Liver (tissue), 9 donors: ENCODE data around the gene RANGAP1. TPM values are rescaled to one million over a fixed set of nuclear protein-coding genes. Genes with fewer than 3 reads are reported as not detected.

Experiments
- DNase-seq: peaks from one replicate; pipeline ENCODE4 v3.0.0-alpha.2; 2017; ENCODE audit warnings: low spot score
- H3K27ac ChIP-seq, 2 donors: one replicate each; pipeline ENCODE4 v1.7.0; 2013; ENCODE audit warnings: inconsistent platforms in 2 of 2, low read length in 2 of 2, control low read depth in 1 of 2, low read depth in 1 of 2, mild to moderate bottlenecking in 1 of 2
- H3K27me3 ChIP-seq, 4 donors: one replicate each; pipeline versions ENCODE4 v1.6.1 to v1.7.0; 2013; ENCODE audit warnings: low read length in 3 of 4, inconsistent platforms in 1 of 4, mild to moderate bottlenecking in 1 of 4, moderate library complexity in 1 of 4; ENCODE audit not compliant: control insufficient read depth in 4 of 4, insufficient read depth in 4 of 4
- H3K36me3 ChIP-seq, 4 donors: one replicate each; pipeline versions ENCODE4 v1.6.1 to v1.7.0; 2013; ENCODE audit warnings: low read length in 3 of 4, mild to moderate bottlenecking in 3 of 4, low read depth in 1 of 4, moderate library complexity in 1 of 4; ENCODE audit not compliant: control insufficient read depth in 4 of 4, insufficient read depth in 3 of 4
- H3K4me1 ChIP-seq, 4 donors: one replicate each; pipeline versions ENCODE4 v1.6.1 to v1.7.0; 2013; ENCODE audit warnings: low read length in 3 of 4, mild to moderate bottlenecking in 3 of 4, moderate library complexity in 1 of 4; ENCODE audit not compliant: control insufficient read depth in 4 of 4, insufficient read depth in 4 of 4
- H3K4me3 ChIP-seq, 3 donors: one replicate each; pipeline versions ENCODE4 v1.6.1 to v1.7.0; 2013; ENCODE audit warnings: low read length in 3 of 3, control low read depth in 1 of 3, low read depth in 1 of 3, mild to moderate bottlenecking in 1 of 3
- H3K9ac ChIP-seq, 2 donors: one replicate each; pipeline ENCODE4 v1.7.0; 2013; ENCODE audit warnings: low read length in 2 of 2, mild to moderate bottlenecking in 2 of 2, moderate library complexity in 2 of 2, control low read depth in 1 of 2, low read depth in 1 of 2
- H3K9me3 ChIP-seq, 4 donors: one replicate each; pipeline versions ENCODE4 v1.6.1 to v1.7.0; 2013; ENCODE audit warnings: low read length in 3 of 4; ENCODE audit not compliant: control insufficient read depth in 4 of 4
- CTCF ChIP-seq: fragments of 150-350 bp; IDR thresholded peaks from 2 replicates; pipeline ENCODE4 v1.5.1; 2017; ENCODE audit warnings: improper control_type of control experiment, low read depth, low read length; ENCODE audit not compliant: missing input control
- FOXA1 ChIP-seq: IDR thresholded peaks from 2 replicates; pipeline ENCODE4 v1.6.1; 2016; ENCODE audit warnings: antibody characterized with exemption
- FOXA2 ChIP-seq: IDR thresholded peaks from 2 replicates; pipeline ENCODE4 v1.6.1; 2016; ENCODE audit warnings: antibody characterized with exemption
- GABPA ChIP-seq, 2 donors: IDR thresholded peaks in 1 of 2; conservative IDR thresholded peaks in 1 of 2; 2 replicates each; pipeline ENCODE4 v1.6.1; 2016; ENCODE audit warnings: antibody characterized with exemption in 2 of 2, mild to moderate bottlenecking in 1 of 2, moderate library complexity in 1 of 2
- HNF4A ChIP-seq, 2 donors: conservative IDR thresholded peaks; 2 replicates each; pipeline ENCODE4 v1.6.1; 2016; ENCODE audit warnings: antibody characterized with exemption in 2 of 2, mild to moderate bottlenecking in 2 of 2
- HNF4G ChIP-seq: IDR thresholded peaks from 2 replicates; pipeline ENCODE4 v1.6.1; 2016; ENCODE audit warnings: antibody characterized with exemption
- JUND ChIP-seq, 2 donors: IDR thresholded peaks; 2 replicates each; pipeline ENCODE4 v1.6.1; 2016; ENCODE audit warnings: antibody characterized with exemption in 2 of 2
- MAX ChIP-seq: IDR thresholded peaks from 2 replicates; pipeline ENCODE4 v1.6.1; 2016; ENCODE audit warnings: antibody characterized with exemption
- NR2F2 ChIP-seq: IDR thresholded peaks from 2 replicates; pipeline ENCODE4 v1.6.1; 2016; ENCODE audit warnings: antibody characterized with exemption
- RAD21 ChIP-seq, 2 donors: IDR thresholded peaks; 2 replicates each; pipeline ENCODE4 v1.6.1; 2016; ENCODE audit warnings: antibody characterized with exemption in 2 of 2, mild to moderate bottlenecking in 2 of 2
- REST ChIP-seq: IDR thresholded peaks from 2 replicates; pipeline ENCODE4 v1.6.1; 2016; ENCODE audit warnings: antibody characterized with exemption, mild to moderate bottlenecking
- RXRA ChIP-seq, 2 donors: IDR thresholded peaks; 2 replicates each; pipeline ENCODE4 v1.6.1; 2017 to 2018; ENCODE audit warnings: antibody characterized with exemption in 2 of 2, mild to moderate bottlenecking in 1 of 2
- SP1 ChIP-seq: IDR thresholded peaks from 2 replicates; pipeline ENCODE4 v1.6.1; 2018; ENCODE audit warnings: antibody characterized with exemption, mild to moderate bottlenecking
- TAF1 ChIP-seq: conservative IDR thresholded peaks from 2 replicates; pipeline ENCODE4 v1.6.1; 2016; ENCODE audit warnings: antibody characterized with exemption, mild to moderate bottlenecking
- YY1 ChIP-seq: IDR thresholded peaks from 2 replicates; pipeline ENCODE4 v1.6.1; 2016; ENCODE audit warnings: antibody characterized with exemption, mild to moderate bottlenecking
- WGBS: extraction: QIAGEN DNeasy Blood & Tissue Kit; methylation state at CpG from one replicate; pipeline ENCODE4 v1.1.7; 2013; 5-methylcytosine and 5-hydroxymethylcytosine counted together
- polyA plus RNA-seq, 2 donors: library from polyadenylated mRNA; stranded (reverse) in 1 of 2; unstranded in 1 of 2; fragments of 200-250 nt in 1 of 2; fragments of >200 nt in 1 of 2; fragmentation: Nextera tagmentation in 1 of 2; extraction: Ambion mirVana in 1 of 2; gene quantifications; one replicate each; pipeline versions ENCODE4 v1.2.1 to v1.2.3, GENCODE V29; 2013 to 2015
- total RNA-seq, 2 donors: library from RNA; depleted of rRNA; stranded (reverse); fragments of >200 nt; gene quantifications; one replicate each; pipeline ENCODE4 v1.2.3, GENCODE V29; 2014
- donor health status: healthy.
- donor health status: healthy.
- donor health status: healthy.
- donor health status: healthy.
- donor health status: healthy.

The RANGAP1 gene
- total and polyA plus RNA-seq, 4 donors, result 12.0 to 40.3 (median 33.3) TPM

- Histone ChIP-seq H3K9me3 (no peaks in the 10 kb centered on the region), H3K27me3 (no peaks in the 10 kb centered on the region), H3K4me3 (no peak overlapping the region), H3K27ac (no peak overlapping the region), H3K4me1 (peaks cover 3 to 37% (median 24%) of the 10 kb centered on the region in 4 donors), H3K9ac (no peak overlapping the region), H3K36me3 (peaks cover 5 to 16% (median 8%) of the 10 kb centered on the region in 4 donors)
- TF ChIP-seq TAF1 (no peak), RXRA (IDR thresholded peaks at IDR 0.05) (peak; percentile 44 to 55), RAD21 (IDR thresholded peaks at IDR 0.05) (peak in 1 of 2 donors; percentile 18), HNF4A (conservative IDR thresholded peaks at IDR 0.05) (peak; percentile 21 to 23)
- 73% methylated on average over 7 of the region's 7 CpGs for WGBS
- no peak for DNase-seq
Observed at GRCh38 chr22:41231369-41231768, 54.6 kb downstream of the RANGAP1 start.

- H3K4me3 ChIP-seq, result no peak overlapping the region
- H3K9me3 ChIP-seq, result no peaks in the 10 kb centered on the region
- TF ChIP-seq NR2F2, result no peak
- no peak for TF ChIP-seq FOXA1
- no peak for TF ChIP-seq YY1
- no peak for TF ChIP-seq HNF4G
- no peak for TF ChIP-seq RAD21 (IDR thresholded peaks at IDR 0.05)
- TF ChIP-seq FOXA2, result no peak
- no peak overlapping the region for H3K9ac ChIP-seq
- DNase-seq, result no peak
- H3K4me1 ChIP-seq, result peaks cover 3 to 30% (median 21%) of the 10 kb centered on the region in 4 donors
- no peak overlapping the region for H3K27ac ChIP-seq
- no peaks in the 10 kb centered on the region for H3K27me3 ChIP-seq
- 94% methylated on average over 9 of the region's 9 CpGs for WGBS
- peaks cover 5 to 24% (median 13%) of the 10 kb centered on the region in 4 donors for H3K36me3 ChIP-seq
Observed at GRCh38 chr22:41230401-41230785, 55.6 kb downstream of the RANGAP1 start.

- H3K27me3 ChIP-seq, result no peaks in the 10 kb centered on the region
- no peak overlapping the region for H3K9ac ChIP-seq
- 78% methylated on average over 17 of the region's 17 CpGs for WGBS
- TF ChIP-seq CTCF, result no peak
- TF ChIP-seq YY1, result no peak
- TF ChIP-seq NR2F2, result no peak
- TF ChIP-seq HNF4G, result no peak
- TF ChIP-seq FOXA2, result no peak
- no peak for TF ChIP-seq MAX
- TF ChIP-seq TAF1, result no peak
- no peak for TF ChIP-seq GABPA (IDR thresholded peaks at IDR 0.05 in 1 of 2, conservative IDR thresholded peaks at IDR 0.05 in 1 of 2)
- TF ChIP-seq JUND (IDR thresholded peaks at IDR 0.05), result no peak
- no peak for TF ChIP-seq FOXA1
- TF ChIP-seq SP1, result no peak
- TF ChIP-seq REST, result no peak
- no peaks in the 10 kb centered on the region for H3K9me3 ChIP-seq
- H3K27ac ChIP-seq, result no peak overlapping the region
- DNase-seq, result no peak
- H3K4me1 ChIP-seq, result peaks cover 0 to 25% (median 16%) of the 10 kb centered on the region in 4 donors
- H3K4me3 ChIP-seq, result no peak overlapping the region
- peaks cover 5 to 29% (median 14%) of the 10 kb centered on the region in 4 donors for H3K36me3 ChIP-seq
Observed at GRCh38 chr22:41229730-41230400, 56.1 kb downstream of the RANGAP1 start.
